ENCODE results near the gene TCERG1L.

Gene TCERG1L

GRCh38 chr10:131314148-131314547 is 2.6 kb upstream of the TCERG1L start:
- DNase-seq = no peak

- no peak for DNase-seq
Observed at GRCh38 chr10:131313377-131313776, 1.9 kb upstream of the TCERG1L start.

- DNase-seq = no peak
Observed at GRCh38 chr10:131312478-131312836, 936 bp upstream of the TCERG1L start.

DNA sequence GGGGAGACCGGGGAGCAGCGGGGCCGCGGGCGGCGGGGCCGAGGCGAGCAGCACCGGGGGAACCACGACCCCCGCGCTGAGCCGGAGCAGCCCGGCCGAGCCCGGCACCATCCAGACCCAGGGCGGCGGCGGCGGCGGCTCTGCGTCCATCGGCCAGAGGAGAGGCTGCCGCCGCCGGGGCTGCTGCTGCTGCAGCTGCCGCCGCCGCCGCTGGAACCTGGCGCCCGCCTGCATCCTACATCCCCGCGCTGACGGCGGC is 190 bp downstream of the TCERG1L start:
- DNase-seq = no peak

- DNase-seq = no peak
Observed at GRCh38 chr10:131310551-131311401, 745 bp downstream of the TCERG1L start.

DNA sequence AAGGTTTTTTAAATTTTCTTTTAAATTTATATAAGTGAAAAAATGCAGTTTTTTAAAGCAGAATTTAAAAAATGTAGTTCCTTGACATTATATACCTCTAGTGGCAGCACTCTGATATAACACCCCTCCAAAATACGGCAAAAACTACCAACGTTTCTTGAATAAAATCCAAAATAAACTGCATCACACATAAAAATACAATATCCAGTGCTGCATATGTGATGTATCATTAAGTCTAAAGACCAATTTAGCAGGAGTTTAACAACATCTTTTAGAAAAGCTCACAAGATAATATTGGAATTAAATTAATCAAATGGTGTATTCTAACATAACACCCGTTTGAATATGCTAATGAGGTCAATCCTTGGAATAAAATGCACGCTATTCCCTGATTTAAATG is 1.4 kb downstream of the TCERG1L start:
- no peak for DNase-seq

DNA sequence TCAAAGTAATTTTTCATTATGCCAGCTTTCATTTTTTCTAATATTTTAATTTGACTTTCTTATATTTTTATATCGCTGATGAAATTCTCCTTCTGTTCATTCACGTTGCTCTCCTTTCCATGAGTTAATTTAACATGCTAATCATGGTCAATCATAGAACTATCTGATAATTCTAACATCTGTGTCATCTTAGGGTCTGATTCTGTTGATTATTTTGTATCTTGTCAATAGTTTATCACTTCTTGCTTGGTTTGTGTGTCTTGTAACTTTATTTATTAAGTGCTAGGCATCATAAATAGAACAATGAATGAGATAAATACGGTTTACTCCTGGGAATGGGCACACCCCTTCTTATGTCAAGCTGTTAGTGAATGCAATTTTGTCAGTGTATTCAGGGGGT is 11.0 kb downstream of the TCERG1L start:
- DNase-seq = no peak

DNA sequence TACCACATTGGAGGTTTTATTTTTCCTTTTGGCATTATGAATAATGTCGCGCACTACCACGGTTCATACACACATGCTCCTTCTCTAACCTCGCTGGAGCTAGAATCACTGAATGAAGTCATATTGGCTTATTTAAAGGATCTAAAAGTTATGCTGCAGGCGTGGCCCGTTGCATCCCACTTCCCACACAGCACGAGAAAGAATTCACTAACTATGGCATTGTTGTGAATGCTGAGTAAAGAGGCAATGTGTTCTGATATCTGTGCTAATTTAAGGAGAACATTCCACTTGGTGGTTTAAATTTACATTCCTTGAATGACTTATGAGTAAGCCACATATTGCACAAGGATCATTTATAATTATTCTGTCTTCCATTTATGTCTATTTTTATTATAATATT is 20.7 kb downstream of the TCERG1L start:
- DNase-seq = no peak

DNA sequence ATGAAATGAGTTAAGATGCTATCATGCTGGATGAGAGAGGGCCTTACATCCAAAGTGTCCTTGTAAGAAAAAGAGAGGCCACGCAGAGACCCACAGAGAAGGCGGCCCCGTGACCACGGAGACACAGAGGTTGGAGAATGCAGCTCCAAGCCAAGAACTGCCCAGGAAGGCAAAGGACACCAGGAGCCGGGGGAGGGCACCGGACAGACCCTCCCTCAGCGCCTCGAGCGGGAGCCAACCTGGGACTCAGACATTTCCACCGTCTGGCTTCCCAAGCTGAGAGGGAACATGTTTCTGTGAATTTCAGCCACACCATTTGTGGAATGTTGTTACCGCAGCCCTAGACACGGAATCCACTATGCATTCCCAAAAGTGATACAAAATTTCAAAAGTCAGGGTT is 22.9 kb downstream of the TCERG1L start:
- DNase-seq = no peak

GRCh38 chr10:131282961-131283360 is 28.6 kb downstream of the TCERG1L start:
- no peak for DNase-seq

DNA sequence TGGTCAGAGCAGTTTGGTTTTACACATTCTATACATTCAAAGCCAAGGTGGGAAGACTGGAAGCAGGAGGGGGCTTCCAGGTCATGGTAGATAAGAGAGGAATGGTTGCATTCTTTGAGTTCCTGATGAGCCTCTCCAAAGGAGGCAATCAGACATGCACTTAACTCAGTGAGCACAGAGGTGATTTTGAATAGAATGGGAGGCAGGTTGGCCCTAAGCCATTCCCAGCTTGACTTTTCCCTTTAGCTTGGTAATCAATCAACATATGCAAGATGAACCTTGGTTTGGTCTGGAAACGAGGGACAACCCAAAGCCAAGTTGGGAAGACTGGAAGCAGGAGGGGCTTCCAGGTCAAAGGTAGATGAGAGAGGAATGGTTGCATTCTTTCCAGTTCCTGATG is 31.4 kb downstream of the TCERG1L start:
- DNase-seq = no peak

GRCh38 chr10:131279516-131279915 is 32.0 kb downstream of the TCERG1L start:
- DNase-seq = no peak

DNA sequence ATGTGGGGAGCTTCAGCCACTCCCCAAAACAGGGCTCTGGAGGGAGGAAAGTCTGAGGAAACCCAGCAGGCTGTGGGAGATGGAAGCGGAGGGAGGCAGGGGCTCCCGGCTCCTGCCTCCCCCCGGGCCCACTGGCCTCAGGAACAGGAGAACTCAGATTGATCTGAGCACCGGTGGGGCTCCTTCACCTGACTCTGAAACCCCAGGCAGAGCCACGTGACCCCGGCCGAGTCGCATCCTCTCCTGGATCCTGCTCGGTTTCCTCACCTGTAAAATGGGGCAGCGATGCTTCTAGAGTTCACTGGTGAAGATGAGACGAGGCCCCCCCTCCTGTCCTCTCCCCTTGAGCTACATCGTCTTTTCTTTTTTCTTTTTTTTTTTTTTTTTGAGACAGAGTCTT is 33.6 kb downstream of the TCERG1L start:
- DNase-seq = no peak

DNA sequence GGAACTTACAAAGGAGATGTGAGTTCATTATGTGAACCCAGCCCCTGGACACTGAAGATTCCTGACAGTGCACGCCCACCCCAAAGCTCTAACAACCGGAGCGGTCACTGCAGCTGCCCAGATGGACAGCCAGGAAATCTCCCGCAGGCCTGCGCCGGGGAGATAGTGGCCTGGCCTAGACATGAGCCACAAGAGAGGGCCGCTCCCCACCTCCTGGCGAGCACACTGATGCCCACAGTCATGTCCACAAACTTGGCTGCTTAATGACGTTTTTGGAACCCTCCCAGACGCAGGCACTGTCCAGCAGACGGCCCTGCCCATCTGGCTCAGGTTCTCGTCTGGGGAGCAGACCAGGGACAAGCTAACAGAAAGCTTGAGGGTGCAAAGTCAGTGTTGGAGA is 34.2 kb downstream of the TCERG1L start:
- DNase-seq = no peak

DNA sequence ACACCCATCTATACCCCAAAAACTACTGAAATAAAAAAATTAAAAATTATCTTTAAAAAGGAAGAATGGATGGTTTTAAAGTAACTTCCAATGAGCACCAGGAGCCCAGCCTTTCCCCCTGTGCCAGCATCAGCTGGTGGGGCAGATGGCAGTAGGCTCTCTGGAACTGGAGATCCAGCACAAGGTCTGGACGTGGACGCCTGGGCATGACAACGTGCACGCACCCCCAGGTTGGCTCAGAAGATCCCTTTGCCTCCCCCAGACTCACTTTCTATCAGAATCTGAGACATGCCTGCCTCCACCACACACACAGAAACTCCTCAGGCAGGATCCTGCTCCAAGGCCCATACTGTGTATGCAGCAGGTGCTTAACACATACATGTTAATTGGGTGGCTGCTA is 35.8 kb downstream of the TCERG1L start:
- DNase-seq = no peak

DNA sequence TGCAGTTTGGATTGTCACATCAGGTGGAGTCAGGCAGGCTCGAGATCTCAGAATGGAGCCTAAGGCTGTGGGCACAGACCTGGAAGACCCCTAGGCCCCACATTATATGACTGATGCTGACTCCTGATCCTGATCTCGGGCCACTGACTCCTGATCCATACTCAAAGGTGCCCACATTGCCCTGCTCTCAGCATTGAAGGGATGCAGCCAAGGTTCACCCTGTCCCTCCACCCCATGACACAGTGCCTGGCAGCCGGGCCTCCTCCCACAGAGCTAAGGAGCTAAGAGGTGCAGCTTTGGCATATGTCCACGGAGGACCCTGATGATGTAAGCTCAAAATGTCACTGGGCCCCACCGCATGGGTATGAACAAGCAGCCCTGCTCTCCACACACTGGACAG is 36.6 kb downstream of the TCERG1L start:
- DNase-seq = no peak

- no peak for DNase-seq
Observed at GRCh38 chr10:131274133-131274880, 37.2 kb downstream of the TCERG1L start.

- no peak for DNase-seq
Observed at GRCh38 chr10:131273476-131273875, 38.0 kb downstream of the TCERG1L start.

DNA sequence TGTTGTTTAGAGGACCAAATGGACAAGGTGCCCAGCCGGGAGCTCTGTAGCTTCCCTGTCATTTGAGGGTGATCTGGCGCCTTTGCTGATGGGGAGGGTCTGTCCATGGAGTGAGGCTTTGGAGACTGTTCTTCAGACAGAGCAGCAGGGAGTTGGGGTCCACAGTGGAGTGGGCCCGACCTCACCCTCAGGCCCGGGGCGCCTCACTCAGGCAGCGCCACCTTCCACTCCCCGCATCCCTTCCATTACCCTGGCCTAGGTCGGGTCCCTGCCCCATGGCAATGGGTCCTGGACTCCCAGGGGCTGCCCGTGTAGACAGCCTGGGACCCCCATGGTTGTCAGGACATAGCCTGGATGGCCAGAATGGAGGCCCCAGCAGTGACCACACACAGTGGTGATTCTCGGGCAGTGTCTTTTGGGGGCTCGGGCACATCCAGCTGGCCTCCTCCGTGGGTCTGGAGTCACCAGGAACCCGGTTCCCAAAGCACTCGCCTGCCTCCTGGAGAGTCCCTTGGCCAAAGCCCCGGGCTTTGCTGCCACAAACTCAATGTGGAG is 38.5 kb downstream of the TCERG1L start:
- DNase-seq = no peak

DNA sequence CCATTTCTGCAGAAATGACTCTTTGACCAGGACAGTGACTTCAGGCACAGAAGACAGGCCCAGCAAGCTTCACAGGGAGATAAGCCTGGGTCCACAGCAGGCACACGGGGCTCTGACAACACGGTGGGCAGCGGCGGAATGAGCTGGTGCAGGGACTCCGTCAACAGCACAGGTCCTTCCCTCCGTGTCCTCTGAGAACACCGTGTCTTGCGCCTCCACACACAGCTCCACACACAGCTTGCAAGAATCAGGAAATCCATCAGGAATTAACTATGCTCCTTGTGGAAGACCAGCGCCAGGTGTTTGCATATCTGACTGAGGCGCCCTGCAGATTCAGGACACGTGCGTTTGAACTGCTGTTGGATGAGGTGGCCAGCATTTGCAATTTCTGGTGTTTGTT is 39.6 kb downstream of the TCERG1L start:
- DNase-seq = no peak

GRCh38 chr10:131271195-131271880 is 40.2 kb downstream of the TCERG1L start:
- DNase-seq = no peak

DNA sequence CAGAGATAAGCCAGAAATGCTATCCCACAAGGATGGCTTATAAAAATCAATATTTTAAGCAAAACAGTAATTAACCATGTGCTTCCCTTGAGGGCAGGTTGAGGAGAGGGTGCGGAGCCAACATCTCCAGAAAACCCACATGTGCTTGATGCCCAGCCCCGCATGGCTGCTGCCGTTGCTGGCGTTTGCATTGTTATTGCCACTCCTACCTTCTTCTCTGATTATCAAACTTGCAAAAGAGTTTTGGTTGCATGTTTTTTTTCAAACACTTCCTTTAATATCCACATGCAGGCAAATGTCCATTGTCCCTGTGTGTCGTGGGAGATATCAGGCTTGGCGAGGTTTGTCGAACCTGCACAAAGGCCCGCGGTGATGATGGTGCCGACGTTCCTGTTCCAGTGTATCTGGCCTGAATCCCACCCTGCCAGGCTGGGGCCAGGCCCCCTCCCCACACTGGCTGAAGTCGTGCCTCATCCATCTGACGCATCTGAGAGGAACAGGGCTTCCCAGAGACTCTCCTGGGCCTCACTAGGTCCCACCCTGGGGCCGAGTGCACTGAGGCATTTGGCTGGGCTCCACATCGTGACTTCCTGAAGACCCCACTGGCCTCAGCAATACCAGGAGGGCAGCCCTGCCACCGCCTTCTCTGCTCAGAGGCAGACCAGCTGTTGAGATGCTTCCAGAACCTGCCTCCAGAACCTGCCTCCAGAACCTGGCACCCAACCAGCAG is 40.9 kb downstream of the TCERG1L start:
- DNase-seq = no peak

GRCh38 chr10:131269776-131270460 is 41.6 kb downstream of the TCERG1L start:
- no peak for DNase-seq

Measured in RPMI8226 (cell line).